K562 (cell line): ENCODE results near the gene HSDL2. TPM values are rescaled to one million over a fixed set of nuclear protein-coding genes. Genes with fewer than 3 reads are reported as not detected.

Experiments used
- ELF1 ChIP-seq: fragments of 200-800 bp; sonication (Bioruptor generic); IDR thresholded peaks from 2 replicates; pipeline ENCODE4 v1.6.1; 2016; ENCODE audit warnings: missing genetic modification characterization, missing compliant biosample characterization
- HOXB6 ChIP-seq: fragments of 250-450 bp; sonication (Bioruptor Pico); IDR thresholded peaks from 2 replicates; pipeline ENCODE4 v1.5.1; 2022; ENCODE audit warnings: mild to moderate bottlenecking, borderline replicate concordance
- NCOA4 ChIP-seq: fragments of 450-650 bp; IDR thresholded peaks from 2 replicates; pipeline ENCODE4 v1.6.1; 2018; ENCODE audit warnings: mild to moderate bottlenecking; ENCODE audit not compliant: partially characterized antibody
- SIRT6 ChIP-seq: IDR thresholded peaks from one replicate; pipeline ENCODE4 v1.6.1; 2012; ENCODE audit warnings: low read depth, mild to moderate bottlenecking, control low read depth, inconsistent platforms, low read length, moderate library complexity
- SUPT5H ChIP-seq: fragments of 450-650 bp; IDR thresholded peaks from 2 replicates; pipeline ENCODE4 v1.6.1; 2016
- ZNF12 ChIP-seq: sonication (generic); formaldehyde crosslinking; IDR thresholded peaks from 2 replicates; pipeline ENCODE4 v1.4.0; 2020; ENCODE audit warnings: mild to moderate bottlenecking, missing genetic modification reagents
- ZNF134 ChIP-seq: fragments of 250-450 bp; sonication (Bioruptor Pico); conservative IDR thresholded peaks from 2 replicates; pipeline ENCODE4 v1.4.0; 2020
- polyA plus RNA-seq, 8 experiments: library from polyadenylated mRNA; depleted of rRNA in 4 of 8; stranded (reverse) in 5 of 8; unstranded in 3 of 8; fragments of >200 nt; fragmentation: Nextera tagmentation in 2 of 8; fragmentation: Illumina TruSeq in 1 of 8; extraction: Ambion mirVana in 2 of 8; extraction: Trizol in 1 of 8; gene quantifications; 2 replicates each; pipeline versions ENCODE4 v1.2.1 to v1.2.3, GENCODE V29; 2011 to 2014; ENCODE audit warnings: inconsistent platforms in 1 of 8, missing spikeins in 1 of 8
- total RNA-seq, 7 experiments: library from RNA; depleted of rRNA in 6 of 7; stranded (reverse); fragments of >200 nt in 6 of 7; fragmentation: Illumina TruSeq in 2 of 7; extraction: Trizol in 2 of 7; gene quantifications; 2 replicates each; pipeline versions ENCODE4 v1.2.1 to v1.2.3, GENCODE V29; 2011 to 2021; ENCODE audit warnings: low replicate concordance in 1 of 7
- TF ChIP-seq, protein P1 (sequence below): fragments of 450-650 bp; IDR thresholded peaks from 2 replicates; pipeline ENCODE4 v1.7.1; 2018; ENCODE audit warnings: mild to moderate bottlenecking, low read depth; ENCODE audit not compliant: partially characterized antibody
- TF ChIP-seq, protein P2 (sequence below): fragments of 450-650 bp; formaldehyde crosslinking; IDR thresholded peaks from 2 replicates; pipeline ENCODE4 v1.4.0; 2020; ENCODE audit warnings: mild to moderate bottlenecking

The HSDL2 gene
- total and polyA plus RNA-seq, 9 of the 15 experiments (the other 6 are each of a cell fraction or from before 2014, with no cell fraction given) = 22.8 to 74.1 (median 35.6) TPM

GRCh38 chr9:112396416-112396815, 16.5 kb downstream of the HSDL2 start (continued):
- TF ChIP-seq, protein P1, sequence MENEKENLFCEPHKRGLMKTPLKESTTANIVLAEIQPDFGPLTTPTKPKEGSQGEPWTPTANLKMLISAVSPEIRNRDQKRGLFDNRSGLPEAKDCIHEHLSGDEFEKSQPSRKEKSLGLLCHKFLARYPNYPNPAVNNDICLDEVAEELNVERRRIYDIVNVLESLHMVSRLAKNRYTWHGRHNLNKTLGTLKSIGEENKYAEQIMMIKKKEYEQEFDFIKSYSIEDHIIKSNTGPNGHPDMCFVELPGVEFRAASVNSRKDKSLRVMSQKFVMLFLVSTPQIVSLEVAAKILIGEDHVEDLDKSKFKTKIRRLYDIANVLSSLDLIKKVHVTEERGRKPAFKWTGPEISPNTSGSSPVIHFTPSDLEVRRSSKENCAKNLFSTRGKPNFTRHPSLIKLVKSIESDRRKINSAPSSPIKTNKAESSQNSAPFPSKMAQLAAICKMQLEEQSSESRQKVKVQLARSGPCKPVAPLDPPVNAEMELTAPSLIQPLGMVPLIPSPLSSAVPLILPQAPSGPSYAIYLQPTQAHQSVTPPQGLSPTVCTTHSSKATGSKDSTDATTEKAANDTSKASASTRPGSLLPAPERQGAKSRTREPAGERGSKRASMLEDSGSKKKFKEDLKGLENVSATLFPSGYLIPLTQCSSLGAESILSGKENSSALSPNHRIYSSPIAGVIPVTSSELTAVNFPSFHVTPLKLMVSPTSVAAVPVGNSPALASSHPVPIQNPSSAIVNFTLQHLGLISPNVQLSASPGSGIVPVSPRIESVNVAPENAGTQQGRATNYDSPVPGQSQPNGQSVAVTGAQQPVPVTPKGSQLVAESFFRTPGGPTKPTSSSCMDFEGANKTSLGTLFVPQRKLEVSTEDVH = no peak
- no peak for TF ChIP-seq ELF1
- TF ChIP-seq HOXB6 = no peak
- no peak for TF ChIP-seq SUPT5H
- TF ChIP-seq NCOA4 = no peak
- TF ChIP-seq, protein P2, sequence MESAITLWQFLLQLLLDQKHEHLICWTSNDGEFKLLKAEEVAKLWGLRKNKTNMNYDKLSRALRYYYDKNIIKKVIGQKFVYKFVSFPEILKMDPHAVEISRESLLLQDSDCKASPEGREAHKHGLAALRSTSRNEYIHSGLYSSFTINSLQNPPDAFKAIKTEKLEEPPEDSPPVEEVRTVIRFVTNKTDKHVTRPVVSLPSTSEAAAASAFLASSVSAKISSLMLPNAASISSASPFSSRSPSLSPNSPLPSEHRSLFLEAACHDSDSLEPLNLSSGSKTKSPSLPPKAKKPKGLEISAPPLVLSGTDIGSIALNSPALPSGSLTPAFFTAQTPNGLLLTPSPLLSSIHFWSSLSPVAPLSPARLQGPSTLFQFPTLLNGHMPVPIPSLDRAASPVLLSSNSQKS (CRISPR knock-in tag) = no peak
- TF ChIP-seq ZNF12 (CRISPR knock-in tag) = no peak
- no peak for TF ChIP-seq ZNF134 (CRISPR knock-in tag)
- TF ChIP-seq SIRT6 = no peak
